Choroid plexus epithelial cell (primary cell): ENCODE data around the gene NR3C1.
A peak's percentile ranks its signal among the peaks of the same experiment; 100 is the strongest.

Source experiments
- DNase-seq: peaks from one replicate; pipeline ENCODE4 v3.0.0-alpha.2; 2010; ENCODE audit warnings: low read depth
- H3K4me3 ChIP-seq: 2 replicates; pipeline ENCODE4 v1.5.1; 2011; ENCODE audit warnings: low read depth, mild to moderate bottlenecking, control low read depth, low read length, moderate library complexity
- CTCF ChIP-seq: conservative IDR thresholded peaks from 2 replicates; pipeline ENCODE4 v1.5.1; 2011; ENCODE audit warnings: low read depth, mild to moderate bottlenecking, control low read depth, inconsistent platforms, low read length, moderate library complexity

NR3C1 gene

GRCh38 chr5:143254819-143255218 lies 148.7 kb downstream of the NR3C1 start:
- no peak for TF ChIP-seq CTCF
- no peak overlapping the region for H3K4me3 ChIP-seq
- no peak for DNase-seq

- no peak for DNase-seq
- TF ChIP-seq CTCF = no peak
- no peak overlapping the region for H3K4me3 ChIP-seq
These were observed 151.5 kb downstream of the NR3C1 start for GRCh38 chr5:143251946-143252345.

GRCh38 chr5:143251190-143251589 lies 152.3 kb downstream of the NR3C1 start:
- H3K4me3 ChIP-seq = no peak overlapping the region
- no peak for TF ChIP-seq CTCF
- no peak for DNase-seq

- H3K4me3 ChIP-seq = no peak overlapping the region
- no peak for TF ChIP-seq CTCF
- DNase-seq = no peak
These were observed 153.6 kb downstream of the NR3C1 start for GRCh38 chr5:143249851-143250250.

GRCh38 chr5:143248822-143249579 lies 154.5 kb downstream of the NR3C1 start:
- peak; percentile 61 for DNase-seq

GRCh38 chr5:143248391-143248790 lies 155.1 kb downstream of the NR3C1 start:
- no peak for TF ChIP-seq CTCF

More at GRCh38 chr5:143248822-143249579, 154.5 kb downstream of the NR3C1 start:
- H3K4me3 ChIP-seq = no peak overlapping the region
- no peak for TF ChIP-seq CTCF

More at GRCh38 chr5:143248391-143248790, 155.1 kb downstream of the NR3C1 start:
- no peak for DNase-seq
- H3K4me3 ChIP-seq = no peak overlapping the region
